WI38 (cell line): Measurements from ENCODE around the gene ACTR1A.

Source experiments
- H3K4me3 ChIP-seq: 2 replicates; pipeline ENCODE4 v1.5.1; 2011; ENCODE audit warnings: low read depth, mild to moderate bottlenecking, control low read depth, low read length
- CTCF ChIP-seq: IDR thresholded peaks from 2 replicates; pipeline ENCODE4 v1.5.1; 2012; ENCODE audit warnings: low read depth, mild to moderate bottlenecking, control low read depth, low read length

ACTR1A gene

GRCh38 chr10:102515724-102516123 is 13.2 kb upstream of the ACTR1A start:
- TF ChIP-seq CTCF: no peak

GRCh38 chr10:102514487-102515311 is 12.2 kb upstream of the ACTR1A start:
- no peak overlapping the region for H3K4me3 ChIP-seq
- TF ChIP-seq CTCF: no peak

More at GRCh38 chr10:102515724-102516123, 13.2 kb upstream of the ACTR1A start:
- no peak overlapping the region for H3K4me3 ChIP-seq

GRCh38 chr10:102511583-102512274 is 9.2 kb upstream of the ACTR1A start:
- H3K4me3 ChIP-seq: no peak overlapping the region
- no peak for TF ChIP-seq CTCF

GRCh38 chr10:102509387-102509786 is 6.9 kb upstream of the ACTR1A start:
- H3K4me3 ChIP-seq: no peak overlapping the region
- TF ChIP-seq CTCF: no peak

GRCh38 chr10:102508506-102508905 is 6.0 kb upstream of the ACTR1A start:
- no peak overlapping the region for H3K4me3 ChIP-seq
- no peak for TF ChIP-seq CTCF

- TF ChIP-seq CTCF: no peak
Observed at GRCh38 chr10:102507521-102507920, 5.0 kb upstream of the ACTR1A start.

More at GRCh38 chr10:102507521-102507920, 5.0 kb upstream of the ACTR1A start:
- no peak overlapping the region for H3K4me3 ChIP-seq
